ENCODE measurements around the gene PRKG1.
"Not testable (repeated sequence)": the region's sequence is repeated elsewhere in the genome, so short reads cannot be mapped to it uniquely, and the experiment has no call there.

DNA sequence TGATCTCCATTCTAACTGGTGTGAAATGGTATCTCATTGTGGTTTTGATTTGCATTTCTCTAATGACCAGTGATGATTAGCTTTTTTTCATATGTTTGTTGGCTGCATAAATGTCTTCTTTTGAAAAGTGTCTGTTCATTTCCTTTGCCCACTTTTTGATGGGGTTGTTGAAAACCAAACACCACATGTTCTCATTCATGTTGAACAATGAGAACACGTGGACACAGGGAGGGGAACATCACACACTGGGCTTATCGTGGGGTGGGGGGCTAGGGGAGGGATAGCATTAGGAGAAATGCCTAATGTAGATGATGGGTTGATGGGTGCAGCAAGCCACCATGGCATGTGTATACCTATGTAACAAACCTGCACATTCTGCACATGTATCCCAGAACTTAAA, 197.8 kb downstream of the PRKG1 start:
- TF ChIP-seq EZH2phosphoT487, EZH2 (IDR thresholded peaks at IDR 0.05): not testable (repeated sequence)
- TF ChIP-seq, protein P1, sequence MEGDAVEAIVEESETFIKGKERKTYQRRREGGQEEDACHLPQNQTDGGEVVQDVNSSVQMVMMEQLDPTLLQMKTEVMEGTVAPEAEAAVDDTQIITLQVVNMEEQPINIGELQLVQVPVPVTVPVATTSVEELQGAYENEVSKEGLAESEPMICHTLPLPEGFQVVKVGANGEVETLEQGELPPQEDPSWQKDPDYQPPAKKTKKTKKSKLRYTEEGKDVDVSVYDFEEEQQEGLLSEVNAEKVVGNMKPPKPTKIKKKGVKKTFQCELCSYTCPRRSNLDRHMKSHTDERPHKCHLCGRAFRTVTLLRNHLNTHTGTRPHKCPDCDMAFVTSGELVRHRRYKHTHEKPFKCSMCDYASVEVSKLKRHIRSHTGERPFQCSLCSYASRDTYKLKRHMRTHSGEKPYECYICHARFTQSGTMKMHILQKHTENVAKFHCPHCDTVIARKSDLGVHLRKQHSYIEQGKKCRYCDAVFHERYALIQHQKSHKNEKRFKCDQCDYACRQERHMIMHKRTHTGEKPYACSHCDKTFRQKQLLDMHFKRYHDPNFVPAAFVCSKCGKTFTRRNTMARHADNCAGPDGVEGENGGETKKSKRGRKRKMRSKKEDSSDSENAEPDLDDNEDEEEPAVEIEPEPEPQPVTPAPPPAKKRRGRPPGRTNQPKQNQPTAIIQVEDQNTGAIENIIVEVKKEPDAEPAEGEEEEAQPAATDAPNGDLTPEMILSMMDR (IDR thresholded peaks at IDR 0.05), result not testable (repeated sequence)
